K562 (cell line): ENCODE measurements around the gene RGS7. TPM values are rescaled to one million over a fixed set of nuclear protein-coding genes. Genes with fewer than 3 reads are reported as not detected.

Source experiments
- ATAC-seq: fragments of 200-7000 bp; cut with Tn5 transposase; 3 replicates; pipeline ENCODE4 v1.9.1; 2020; ENCODE audit warnings: moderate library complexity
- BruUV-seq: library from RNA; stranded (reverse); fragments of 400-500 nt; replicated peaks from 2 replicates; lab custom pipeline; 2021; lab: Mats Ljungman, UMichigan
- CTCF ChIA-PET: fragments of 300-600 bp; formaldehyde crosslinking; extraction: SDS; loops from one replicate; lab custom pipeline; 2021; ENCODE audit warnings: low intra/inter-chr PET ratio; lab: Yijun Ruan, JAX
- POLR2A ChIA-PET: fragments of 300-600, 350-650 bp; sonication (Branson Sonifier 250); formaldehyde crosslinking; extraction: SDS; loops from one replicate; lab custom pipeline; 2021; ENCODE audit warnings: antibody characterized with exemption, inconsistent platforms; lab: Yijun Ruan, JAX
- DNase-seq, 4 experiments: peaks; one replicate each; pipeline versions ENCODE4 v3.0.0 to v3.0.0-alpha.2; 2011 to 2018; ENCODE audit warnings: low spot score in 3 of 4, mixed read lengths in 3 of 4; ENCODE audit errors: extremely low read depth in 1 of 4
- FAIRE-seq: peaks from 2 replicates; lab custom pipeline; 2011; peaks lifted over from hg19 to GRCh38; lab: Jason Lieb, UNC
- H2AFZ ChIP-seq: 2 replicates; pipeline ENCODE4 v1.6.0; 2011; ENCODE audit warnings: low read depth, low read length, control low read depth, inconsistent platforms
- H3K27ac ChIP-seq: fragments of 200-600 bp; 3 replicates; pipeline ENCODE4 v1.8.0; 2011; ENCODE audit warnings: low read depth, mild to moderate bottlenecking, control low read depth, inconsistent platforms, low read length, moderate library complexity, mixed read lengths; ENCODE audit errors: extremely low read depth
- H3K27me3 ChIP-seq, 2 experiments: fragments of 300-600 bp in 1 of 2; 2 replicates in 1 of 2; 3 replicates in 1 of 2; pipeline versions ENCODE4 v1.6.0 to v1.8.0; 2011; ENCODE audit warnings: inconsistent platforms in 2 of 2, low read length in 2 of 2, mild to moderate bottlenecking in 1 of 2, mixed read lengths in 1 of 2, moderate library complexity in 1 of 2; ENCODE audit not compliant: control insufficient read depth in 2 of 2, insufficient read depth in 2 of 2
- H3K36me3 ChIP-seq: fragments of 300-600 bp; 3 replicates; pipeline ENCODE4 v1.8.0; 2011; ENCODE audit warnings: mild to moderate bottlenecking, low read length, inconsistent platforms; ENCODE audit not compliant: control insufficient read depth, insufficient read depth
- H3K4me1 ChIP-seq, 2 experiments: fragments of 200-600 bp in 1 of 2; replicated peaks in 1 of 2; 2 replicates in 1 of 2; 3 replicates in 1 of 2; pipeline versions ENCODE4 v1.5.1 to v1.8.0; 2011; ENCODE audit warnings: inconsistent platforms in 2 of 2, low read length in 2 of 2, mild to moderate bottlenecking in 1 of 2, mixed read lengths in 1 of 2, moderate library complexity in 1 of 2; ENCODE audit not compliant: control insufficient read depth in 2 of 2, insufficient read depth in 2 of 2
- H3K4me2 ChIP-seq: 2 replicates; pipeline ENCODE4 v1.6.1; 2011; ENCODE audit warnings: low read length, control low read depth, inconsistent platforms, mixed read lengths; ENCODE audit not compliant: insufficient read depth
- H3K4me3 ChIP-seq: fragments of 200-600 bp; sonication (generic), shearing (Covaris generic); 2 replicates; pipeline ENCODE4 v1.5.1; 2016; ENCODE audit warnings: control low read depth, inconsistent platforms
- H3K79me2 ChIP-seq: fragments of 200-600 bp; 3 replicates; pipeline ENCODE4 v1.8.0; 2011; ENCODE audit warnings: low read length, inconsistent platforms; ENCODE audit not compliant: control insufficient read depth, insufficient read depth
- H3K9ac ChIP-seq, 2 experiments: 2 replicates each; pipeline versions ENCODE4 v1.6.0 to v1.6.1; 2011; ENCODE audit warnings: low read depth in 2 of 2, low read length in 2 of 2, control low read depth in 1 of 2, inconsistent platforms in 1 of 2, mild to moderate bottlenecking in 1 of 2, mixed read lengths in 1 of 2; ENCODE audit not compliant: insufficient read depth in 1 of 2
- H3K9me1 ChIP-seq: one replicate; pipeline ENCODE4 v1.6.0; 2011; ENCODE audit warnings: inconsistent platforms, mild to moderate bottlenecking, low read length, moderate library complexity; ENCODE audit not compliant: control insufficient read depth, insufficient read depth
- H3K9me3 ChIP-seq: replicated peaks from 2 replicates; pipeline ENCODE4 v1.5.1; 2011; ENCODE audit warnings: low read depth, low read length, inconsistent platforms; ENCODE audit not compliant: control insufficient read depth, insufficient read depth
- H4K20me1 ChIP-seq: replicated peaks from 2 replicates; pipeline ENCODE4 v1.6.1; 2011; ENCODE audit warnings: low read length, inconsistent platforms, mixed read lengths; ENCODE audit not compliant: control insufficient read depth, insufficient read depth
- CBFA2T3 ChIP-seq: fragments of 450-650 bp; IDR thresholded peaks from 2 replicates; pipeline ENCODE4 v1.6.1; 2017
- CEBPG ChIP-seq, 3 experiments: fragments of 200-800 bp in 1 of 3; sonication (Bioruptor generic) in 1 of 3; sonication (generic) in 1 of 3; formaldehyde crosslinking in 1 of 3; IDR thresholded peaks in 2 of 3; conservative IDR thresholded peaks in 1 of 3; 2 replicates each; pipeline versions ENCODE4 v1.6.1 to v1.8.0; 2016 to 2022; ENCODE audit warnings: missing compliant biosample characterization in 2 of 3, missing genetic modification characterization in 2 of 3, mild to moderate bottlenecking in 1 of 3, missing genetic modification reagents in 1 of 3
- FOXA1 ChIP-seq: fragments of 450-650 bp; IDR thresholded peaks from 2 replicates; pipeline ENCODE4 v1.6.1; 2016; ENCODE audit warnings: mild to moderate bottlenecking, borderline replicate concordance
- LCOR ChIP-seq: sonication (generic); formaldehyde crosslinking; IDR thresholded peaks from 2 replicates; pipeline ENCODE4 v1.8.0; 2022; ENCODE audit warnings: mild to moderate bottlenecking, missing genetic modification reagents
- NFE2L1 ChIP-seq: fragments of 450-650 bp; IDR thresholded peaks from 2 replicates; pipeline ENCODE4 v1.6.1; 2016; ENCODE audit warnings: missing genetic modification characterization, low read depth, mild to moderate bottlenecking, missing compliant biosample characterization, moderate library complexity, borderline replicate concordance
- NFXL1 ChIP-seq: fragments of 450-650 bp; formaldehyde crosslinking; IDR thresholded peaks from 2 replicates; pipeline ENCODE4 v1.4.0; 2021; ENCODE audit warnings: mild to moderate bottlenecking
- NR4A1 ChIP-seq, 2 experiments: fragments of 250-450 bp in 1 of 2; fragments of 450-650 bp in 1 of 2; sonication (Bioruptor Pico) in 1 of 2; IDR thresholded peaks; 2 replicates each; pipeline versions ENCODE4 v1.4.0 to v1.6.1; 2016 to 2020; ENCODE audit warnings: mild to moderate bottlenecking in 2 of 2, missing compliant biosample characterization in 1 of 2, missing genetic modification characterization in 1 of 2, moderate library complexity in 1 of 2
- SMAD1 ChIP-seq: fragments of 150-350 bp; IDR thresholded peaks from 2 replicates; pipeline ENCODE4 v1.6.1; 2014; ENCODE audit warnings: low read length, low read depth; ENCODE audit not compliant: partially characterized antibody
- SRSF7 ChIP-seq: fragments of 200-400 bp; formaldehyde crosslinking; optimal IDR thresholded peaks from 2 replicates; pipeline ENCODE3; 2017; ENCODE audit warnings: mild to moderate bottlenecking, low read depth, low read length
- SRSF9 ChIP-seq: fragments of 200-400 bp; formaldehyde crosslinking; IDR thresholded peaks from 2 replicates; pipeline ENCODE4 v1.6.1; 2017; ENCODE audit warnings: low read depth, low read length, borderline replicate concordance
- TAF9B ChIP-seq: fragments of 450-650 bp; IDR thresholded peaks from 2 replicates; pipeline ENCODE4 v1.6.1; 2018; ENCODE audit warnings: mild to moderate bottlenecking; ENCODE audit not compliant: partially characterized antibody
- XRCC3 ChIP-seq: fragments of 450-650 bp; IDR thresholded peaks from 2 replicates; pipeline ENCODE4 v1.6.1; 2017; ENCODE audit warnings: mild to moderate bottlenecking, moderate library complexity
- XRCC5 ChIP-seq: fragments of 200-400 bp; formaldehyde crosslinking; IDR thresholded peaks from 2 replicates; pipeline ENCODE4 v1.6.1; 2017; ENCODE audit warnings: low read depth, mild to moderate bottlenecking, low read length
- ZMIZ1 ChIP-seq, 2 experiments: fragments of 150-350 bp in 1 of 2; IDR thresholded peaks; 2 replicates each; pipeline ENCODE4 v1.6.1; 2012 to 2016; ENCODE audit warnings: low read depth in 2 of 2, low read length in 2 of 2, mild to moderate bottlenecking in 1 of 2, moderate library complexity in 1 of 2
- ZNF143 ChIP-seq: sonication (generic); formaldehyde crosslinking; IDR thresholded peaks from 2 replicates; pipeline ENCODE4 v1.9.0; 2022; ENCODE audit warnings: mild to moderate bottlenecking, missing genetic modification reagents
- ZNF354B ChIP-seq: fragments of 250-450 bp; sonication (Bioruptor Pico); IDR thresholded peaks from 2 replicates; pipeline ENCODE4 v1.4.0; 2020
- WGBS: fragments of 100-300 bp; shearing (Covaris generic); methylation state at CpG from one replicate; pipeline ENCODE4 v1.1.6; 2016; ENCODE audit warnings: low coverage, mixed read lengths; ENCODE audit not compliant: insufficient coverage; ENCODE audit errors: missing lambda C conversion rate; 5-methylcytosine and 5-hydroxymethylcytosine counted together
- in situ Hi-C: fragments of 300-500 bp; cut with MboI; formaldehyde crosslinking; loops from 4 replicates; pipeline ENCODE4 v1.15.0; 2018; ENCODE audit warnings: inconsistent platforms, mixed read lengths
- intact Hi-C: fragments of 100-400 bp; cut with micrococcal nuclease; formaldehyde crosslinking; loops from 2 replicates; pipeline ENCODE4 v1.14.2; 2022
- polyA plus RNA-seq, 8 experiments: library from polyadenylated mRNA; depleted of rRNA in 4 of 8; stranded (reverse) in 5 of 8; unstranded in 3 of 8; fragments of >200 nt; fragmentation: Nextera tagmentation in 2 of 8; fragmentation: Illumina TruSeq in 1 of 8; extraction: Ambion mirVana in 2 of 8; extraction: Trizol in 1 of 8; gene quantifications; 2 replicates each; pipeline versions ENCODE4 v1.2.1 to v1.2.3, GENCODE V29; 2011 to 2014; ENCODE audit warnings: inconsistent platforms in 1 of 8, missing spikeins in 1 of 8
- total RNA-seq, 7 experiments: library from RNA; depleted of rRNA in 6 of 7; stranded (reverse); fragments of >200 nt in 6 of 7; fragmentation: Illumina TruSeq in 2 of 7; extraction: Trizol in 2 of 7; gene quantifications; 2 replicates each; pipeline versions ENCODE4 v1.2.1 to v1.2.3, GENCODE V29; 2011 to 2021; ENCODE audit warnings: low replicate concordance in 1 of 7
- TF ChIP-seq, protein P1 (sequence below): fragments of 250-450 bp; sonication (Bioruptor Pico); IDR thresholded peaks from 2 replicates; pipeline ENCODE4 v1.8.0; 2021; ENCODE audit warnings: mild to moderate bottlenecking, moderate library complexity
- TF ChIP-seq, protein P2 (sequence below): fragments of 250-450 bp; sonication (Bioruptor Pico); IDR thresholded peaks from 2 replicates; pipeline ENCODE4 v1.6.1; 2021; ENCODE audit warnings: mild to moderate bottlenecking

The RGS7 gene
- total and polyA plus RNA-seq, 9 of the 15 experiments (the other 6 are each of a cell fraction or from before 2014, with no cell fraction given) = not detected

DNA sequence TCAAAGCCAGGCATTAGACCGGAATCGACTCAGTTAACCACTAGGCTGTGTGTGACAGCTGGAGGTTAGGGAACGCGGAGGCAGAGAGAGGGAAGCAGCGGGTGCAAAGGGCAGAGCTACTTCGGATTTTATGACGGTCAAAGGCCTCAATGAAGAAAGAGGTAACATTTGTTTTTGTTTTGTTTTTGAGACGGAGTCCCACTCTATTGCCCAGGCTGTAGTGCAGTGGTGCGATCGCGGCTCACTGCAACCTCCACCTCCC is 468.3 kb downstream of the RGS7 start:
- POLR2A ChIA-PET = no interaction called here
- 3% methylated on average over 11 of the region's 11 CpGs for WGBS
- TF ChIP-seq LCOR (no peak), SRSF7 (no peak), XRCC5 (no peak), ZNF143 (no peak), NR4A1 (CRISPR knock-in tag; IDR thresholded peaks at IDR 0.05) (no peak), NR4A1 (tag; IDR thresholded peaks at IDR 0.05) (no peak), ZMIZ1 (IDR thresholded peaks at IDR 0.05; ENCODE audit: low read depth in 2 of 2, low read length in 2 of 2) (no peak), NFXL1 (no peak), SRSF9 (no peak), ZNF354B (no peak), CEBPG (CRISPR knock-in tag; IDR thresholded peaks at IDR 0.05) (no peak), CEBPG (tag; conservative IDR thresholded peaks at IDR 0.05 in 1 of 2, IDR thresholded peaks at IDR 0.05 in 1 of 2) (no peak), NFE2L1 (no peak), CBFA2T3 (no peak), SMAD1 (no peak), TAF9B (no peak), XRCC3 (no peak), FOXA1 (no peak)
- TF ChIP-seq, protein P1, sequence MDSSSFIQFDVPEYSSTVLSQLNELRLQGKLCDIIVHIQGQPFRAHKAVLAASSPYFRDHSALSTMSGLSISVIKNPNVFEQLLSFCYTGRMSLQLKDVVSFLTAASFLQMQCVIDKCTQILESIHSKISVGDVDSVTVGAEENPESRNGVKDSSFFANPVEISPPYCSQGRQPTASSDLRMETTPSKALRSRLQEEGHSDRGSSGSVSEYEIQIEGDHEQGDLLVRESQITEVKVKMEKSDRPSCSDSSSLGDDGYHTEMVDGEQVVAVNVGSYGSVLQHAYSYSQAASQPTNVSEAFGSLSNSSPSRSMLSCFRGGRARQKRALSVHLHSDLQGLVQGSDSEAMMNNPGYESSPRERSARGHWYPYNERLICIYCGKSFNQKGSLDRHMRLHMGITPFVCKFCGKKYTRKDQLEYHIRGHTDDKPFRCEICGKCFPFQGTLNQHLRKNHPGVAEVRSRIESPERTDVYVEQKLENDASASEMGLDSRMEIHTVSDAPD (CRISPR knock-in tag) = no peak
- TF ChIP-seq, protein P2, sequence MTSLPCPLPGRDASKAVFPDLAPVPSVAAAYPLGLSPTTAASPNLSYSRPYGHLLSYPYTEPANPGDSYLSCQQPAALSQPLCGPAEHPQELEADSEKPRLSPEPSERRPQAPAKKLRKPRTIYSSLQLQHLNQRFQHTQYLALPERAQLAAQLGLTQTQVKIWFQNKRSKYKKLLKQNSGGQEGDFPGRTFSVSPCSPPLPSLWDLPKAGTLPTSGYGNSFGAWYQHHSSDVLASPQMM (CRISPR knock-in tag) = no peak

More for the DNA sequence above, 468.3 kb downstream of the RGS7 start:
- Histone ChIP-seq H3K27ac (no peak overlapping the region), H3K9me1 (no peaks in the 10 kb centered on the region), H4K20me1 (no peaks in the 10 kb centered on the region), H3K4me1 (no peaks in the 10 kb centered on the region), H3K9ac (no peak overlapping the region), H3K36me3 (no peaks in the 10 kb centered on the region), H3K4me2 (no peak overlapping the region; the same call in 1 of the 2 replicates), H3K4me3 (no peak overlapping the region), H3K79me2 (no peaks in the 10 kb centered on the region), H3K27me3 (no peaks in the 10 kb centered on the region), H2AFZ (no peak overlapping the region; the same call in 1 of the 2 replicates), H3K9me3 (no peaks in the 10 kb centered on the region)
- FAIRE-seq (no peak), ATAC-seq (peak; percentile 50; the same call in 1 of the 3 replicates), DNase-seq (no peak)
- no TSS peak for BruUV-seq
- CTCF ChIA-PET = interaction anchor here (0.6 to 1.8 kb wide), 2 partner anchors 597 to 739 kb away, joined by 3 to 5 read pairs; no protein-coding TSS in a partner anchor
- intact Hi-C loops = loop anchor here (1.0 to 10.0 kb wide), 5 partner anchors 520 to 1126 kb away; no protein-coding TSS in a partner anchor
- in situ Hi-C loops = no loop called here
